NCI-H1417 (cell line): ENCODE results near the gene PFKFB3.

Source experiments
- DNase-seq, 3 experiments: peaks; one replicate each; lab custom pipeline; 2025; lab: John Stamatoyannopoulos, UW

PFKFB3 gene

DNA sequence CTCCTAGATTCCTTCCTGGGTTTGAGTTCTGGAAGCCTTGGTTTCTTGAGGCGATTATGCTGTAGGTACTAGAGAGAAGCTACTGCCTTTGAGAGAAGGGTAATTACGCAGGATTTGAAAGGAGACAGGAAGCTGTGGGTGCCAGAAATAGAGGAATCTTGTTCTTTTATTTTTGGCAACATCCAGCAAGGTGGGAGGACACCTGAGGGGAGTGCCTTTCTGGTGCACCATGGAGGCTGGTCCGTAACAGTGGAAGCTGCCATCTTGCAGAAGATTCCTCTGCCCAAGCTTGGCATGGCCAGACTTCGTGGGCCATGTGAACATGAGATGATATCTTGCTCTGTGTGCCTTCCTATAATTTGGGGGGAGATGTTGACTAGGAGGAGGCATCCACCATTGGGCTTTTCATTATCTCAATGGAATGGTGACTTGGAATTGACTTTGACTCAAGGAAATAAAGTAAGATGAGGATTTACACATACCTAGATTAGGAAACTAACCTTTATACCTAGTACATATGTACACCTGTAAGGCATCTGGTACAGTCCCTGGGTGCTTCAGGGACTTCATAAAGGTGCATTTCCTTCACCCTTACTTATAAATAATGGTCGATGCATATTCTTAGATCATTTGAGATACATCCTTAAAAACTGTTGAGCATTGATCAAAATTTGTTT is 98.2 kb downstream of the PFKFB3 start:
- no peak for DNase-seq

DNA sequence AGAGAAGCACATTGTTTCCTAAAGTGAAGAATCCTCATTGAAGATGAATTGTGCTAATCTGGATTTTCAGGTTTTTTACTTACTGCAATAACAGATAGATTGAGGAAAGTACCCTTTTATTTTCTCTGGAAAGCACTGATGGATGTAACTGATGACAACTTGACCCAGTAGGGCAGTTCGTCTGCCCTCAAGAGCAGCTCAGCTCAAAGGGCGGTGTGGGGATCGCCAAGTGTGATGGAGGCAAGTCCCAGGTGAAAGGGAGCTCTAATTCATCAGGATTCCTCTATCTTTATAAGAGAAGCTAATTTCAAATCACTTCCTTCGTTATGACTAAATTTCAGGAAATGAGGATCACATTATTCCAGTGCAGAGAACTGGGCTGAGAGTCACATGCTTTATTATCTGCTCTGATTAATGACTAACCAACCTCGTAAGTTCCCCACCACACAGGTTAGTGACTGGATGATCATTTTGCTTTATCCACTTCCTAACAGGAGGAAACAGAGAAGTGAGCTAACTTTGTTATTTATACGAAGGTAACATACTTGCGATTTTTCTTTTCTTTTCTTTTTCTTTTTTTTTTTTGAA is 98.8 kb downstream of the PFKFB3 start:
- no peak for DNase-seq
